HG03354 (cell line): ENCODE data around the gene CYP27A1.

ENCODE experiments used
- ATAC-seq: cut with Tn5 transposase; IDR thresholded peaks from one replicate; pipeline ENCODE4 v1.9.1; 2021; ENCODE audit warnings: mild to moderate bottlenecking; ENCODE audit not compliant: unreplicated experiment, poor library complexity, severe bottlenecking

Gene CYP27A1

DNA sequence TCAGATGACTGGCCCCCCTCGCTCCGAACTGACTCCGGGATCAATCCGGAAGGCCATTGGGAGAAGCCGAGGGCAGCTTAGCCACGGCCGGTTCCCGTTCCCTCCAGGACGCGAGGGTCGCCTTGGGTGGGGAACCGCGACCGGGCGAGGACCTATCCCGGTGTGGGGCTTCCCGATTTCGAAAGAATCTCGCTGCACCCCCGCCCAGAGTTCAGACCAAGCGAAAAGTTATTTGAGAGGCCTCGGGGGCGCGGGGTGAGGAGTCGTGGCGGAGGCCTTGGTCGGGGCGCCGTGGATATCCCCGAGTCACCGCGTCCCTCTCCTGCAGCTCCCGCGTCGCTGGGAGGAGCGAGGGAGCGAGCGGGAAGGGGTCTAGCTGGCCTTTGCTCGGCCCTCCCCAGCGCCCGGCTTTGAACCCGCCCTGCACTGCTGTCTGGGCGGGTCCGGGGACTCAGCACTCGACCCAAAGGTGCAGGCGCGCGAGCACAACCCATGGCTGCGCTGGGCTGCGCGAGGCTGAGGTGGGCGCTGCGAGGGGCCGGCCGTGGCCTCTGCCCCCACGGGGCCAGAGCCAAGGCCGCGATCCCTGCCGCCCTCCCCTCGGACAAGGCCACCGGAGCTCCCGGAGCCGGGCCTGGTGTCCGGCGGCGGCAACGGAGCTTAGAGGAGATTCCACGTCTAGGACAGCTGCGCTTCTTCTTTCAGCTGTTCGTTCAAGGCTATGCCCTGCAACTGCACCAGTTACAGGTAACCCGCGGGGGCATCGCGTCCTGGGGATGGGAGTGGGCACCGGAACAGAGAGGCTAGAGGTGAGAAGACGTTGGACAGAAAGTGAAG lies at the start of gene CYP27A1:
CYP27A1 (plus strand) TSS at position 457 of the 837 bp plus-strand sequence; CDS start at position 493, 36 bp downstream.
- ATAC-seq: no peak

DNA sequence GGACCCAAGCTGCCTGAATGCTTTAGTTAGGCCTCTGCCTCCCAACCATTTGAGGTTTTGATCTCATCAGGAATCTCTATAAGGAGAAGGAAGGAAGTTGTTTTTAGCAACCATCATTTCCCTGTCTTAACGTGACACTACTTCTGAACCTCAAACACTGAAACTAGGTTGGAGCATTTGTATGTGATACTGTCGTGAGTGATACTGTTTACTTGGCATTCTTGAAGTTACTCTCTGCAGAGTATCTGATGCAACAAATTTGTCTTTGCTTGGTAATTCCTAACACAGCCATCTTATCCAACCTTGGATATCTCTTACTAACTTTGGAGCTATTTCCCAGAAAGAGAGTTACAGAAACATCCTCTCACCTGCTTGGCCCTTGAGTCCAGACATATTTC lies 49.2 kb upstream of the CYP27A1 start:
- no peak for ATAC-seq

DNA sequence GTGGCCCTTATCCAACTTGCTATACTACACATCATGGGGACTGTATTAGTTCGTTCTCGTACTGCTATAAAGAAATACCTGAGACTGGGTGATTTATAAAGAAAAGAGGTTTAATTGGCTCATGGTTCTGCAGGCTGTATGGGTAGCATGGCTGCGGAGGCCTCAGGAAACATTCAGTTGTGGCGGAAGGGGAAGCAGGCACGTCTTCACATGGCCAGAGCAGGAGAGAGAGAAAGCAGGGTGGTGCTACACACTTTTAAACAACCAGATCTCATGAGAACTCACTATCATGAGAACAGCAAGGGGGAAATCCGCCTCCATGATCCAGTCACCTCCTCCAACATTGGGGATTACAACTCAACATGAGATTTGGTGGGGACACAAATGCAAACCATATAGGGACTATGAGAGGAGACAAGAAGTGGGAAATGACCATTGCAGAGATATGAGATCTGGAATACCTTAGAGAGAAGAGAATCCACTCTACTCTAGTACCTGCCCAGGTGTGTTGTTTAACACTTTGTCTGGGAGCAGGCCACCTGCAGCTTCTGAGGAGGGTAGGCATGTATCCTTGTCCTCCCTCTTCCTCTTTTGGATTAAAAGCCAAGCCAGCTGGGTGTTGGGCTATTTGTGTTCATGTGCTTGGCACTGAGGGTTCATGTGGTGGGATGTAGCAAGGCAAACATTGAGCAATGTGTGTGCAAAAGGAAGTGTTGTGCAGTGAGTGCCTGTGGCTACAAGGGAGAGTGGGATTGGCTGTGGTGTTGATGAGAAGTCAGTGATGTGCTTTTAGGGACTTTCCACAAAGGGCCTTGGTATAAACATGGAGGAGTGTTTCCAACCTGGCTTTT lies 48.6 kb upstream of the CYP27A1 start:
- no peak for ATAC-seq

DNA sequence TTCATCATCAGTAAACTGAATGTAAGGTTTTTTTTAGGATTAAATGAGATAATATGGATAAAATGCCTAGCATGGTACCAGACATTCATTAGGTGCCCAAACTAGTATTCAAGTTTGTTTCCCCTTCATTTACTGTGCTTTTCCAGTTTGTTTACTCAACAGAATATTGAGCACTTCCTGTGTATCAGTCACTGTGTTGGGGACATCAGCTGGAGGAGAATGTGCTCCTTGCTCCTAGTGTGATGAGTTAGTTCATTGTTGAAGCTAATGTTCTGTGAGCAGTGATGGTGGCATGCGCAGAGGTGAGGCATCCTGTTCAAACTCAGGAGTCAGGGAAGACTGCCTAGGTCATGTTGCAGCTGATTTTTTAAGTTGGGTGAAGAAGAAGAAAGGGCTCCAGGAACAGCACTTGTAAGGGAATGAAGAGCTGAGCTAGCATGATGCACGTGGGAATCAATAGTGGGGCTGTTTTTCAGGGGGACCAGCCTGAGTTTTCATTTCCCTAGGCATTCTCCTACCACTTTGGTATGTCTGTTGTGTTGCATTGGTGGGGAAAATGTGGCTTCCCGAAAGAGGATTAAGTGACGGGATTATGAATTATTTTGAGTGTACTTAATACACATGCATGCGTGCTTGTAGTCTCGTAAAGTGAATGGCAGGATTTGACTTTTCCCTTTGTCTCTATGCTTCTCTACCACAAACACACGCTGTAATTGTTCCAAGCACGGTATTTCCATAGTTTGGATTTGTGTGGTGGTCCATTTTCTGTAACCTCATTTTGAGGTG lies 47.6 kb upstream of the CYP27A1 start:
- no peak for ATAC-seq

DNA sequence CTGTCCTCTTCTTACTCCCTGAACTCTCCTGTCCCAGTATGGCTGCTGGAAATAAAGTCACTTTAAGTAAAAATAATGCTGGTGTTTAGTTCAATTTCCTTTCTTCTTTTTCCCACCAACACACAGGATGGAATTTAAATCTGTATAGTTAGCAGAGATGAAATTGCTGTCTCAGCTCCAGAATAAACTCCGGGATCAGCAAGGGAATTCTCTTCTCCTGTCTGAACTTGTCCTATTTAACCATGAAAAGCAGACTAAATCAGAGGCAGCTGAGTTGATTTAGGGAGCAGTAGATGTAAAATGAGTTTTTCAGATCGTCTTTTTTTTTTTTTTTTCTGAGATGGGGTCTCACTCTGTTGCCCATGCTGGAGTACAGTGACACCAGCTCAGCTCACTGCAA lies 45.4 kb upstream of the CYP27A1 start:
- no peak for ATAC-seq

DNA sequence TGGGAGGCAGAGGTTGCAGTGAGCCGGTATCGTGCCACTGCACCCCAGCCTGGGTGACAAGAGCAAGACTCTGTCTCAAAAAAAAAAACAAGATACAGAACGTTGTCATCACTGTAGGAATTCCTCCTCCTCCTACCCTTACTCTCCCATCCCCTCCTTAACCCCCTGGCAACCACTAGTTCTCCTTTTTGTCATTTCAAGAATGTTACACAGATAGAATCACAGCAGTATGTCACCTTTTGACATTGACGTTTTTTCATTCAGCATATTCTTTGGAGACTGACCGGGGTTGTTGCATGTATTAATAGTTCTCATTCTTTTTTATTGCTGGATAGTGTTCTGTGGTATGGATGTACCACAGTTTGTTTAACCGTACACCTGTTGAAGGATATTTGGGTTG lies 38.9 kb upstream of the CYP27A1 start:
- ATAC-seq: no peak

DNA sequence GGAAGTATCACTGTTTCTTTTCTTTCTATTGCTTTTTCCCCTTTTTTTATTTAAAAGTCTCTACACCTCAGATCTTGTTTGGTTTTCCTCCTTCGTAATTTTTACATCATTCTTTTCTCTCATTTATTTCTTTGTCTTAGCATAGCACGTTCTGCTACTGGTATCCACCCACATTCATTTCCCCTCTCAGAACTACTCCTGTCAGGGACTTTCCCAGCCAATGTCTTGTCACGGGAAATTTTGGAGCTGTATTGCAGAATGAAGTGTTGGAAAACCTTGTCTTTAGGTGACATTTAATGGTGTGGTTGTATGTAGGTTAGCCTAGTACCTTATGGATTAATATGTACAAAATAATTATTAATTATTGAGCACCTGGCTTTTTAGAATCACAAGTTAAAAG lies 37.3 kb upstream of the CYP27A1 start:
- no peak for ATAC-seq

DNA sequence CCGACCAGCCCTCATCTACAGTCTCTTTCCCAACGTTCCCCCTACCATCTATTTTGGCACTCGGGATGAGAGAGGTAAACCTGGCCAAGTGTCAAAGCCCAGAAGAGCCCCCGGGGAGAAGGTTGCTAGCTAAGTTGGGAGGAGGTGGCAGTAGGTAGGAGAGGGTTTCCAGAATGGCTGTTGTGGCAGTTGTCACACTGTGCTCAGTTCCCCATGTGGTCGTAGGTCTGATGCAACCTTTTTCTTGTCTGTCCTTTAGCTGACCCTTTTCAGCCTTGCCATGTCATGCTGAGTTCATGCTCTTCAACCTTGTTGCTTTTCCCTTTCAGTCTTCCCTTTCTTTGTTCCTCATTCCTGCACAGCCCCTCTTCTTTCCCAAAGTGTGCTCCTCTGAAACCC lies 36.8 kb upstream of the CYP27A1 start:
- no peak for ATAC-seq

DNA sequence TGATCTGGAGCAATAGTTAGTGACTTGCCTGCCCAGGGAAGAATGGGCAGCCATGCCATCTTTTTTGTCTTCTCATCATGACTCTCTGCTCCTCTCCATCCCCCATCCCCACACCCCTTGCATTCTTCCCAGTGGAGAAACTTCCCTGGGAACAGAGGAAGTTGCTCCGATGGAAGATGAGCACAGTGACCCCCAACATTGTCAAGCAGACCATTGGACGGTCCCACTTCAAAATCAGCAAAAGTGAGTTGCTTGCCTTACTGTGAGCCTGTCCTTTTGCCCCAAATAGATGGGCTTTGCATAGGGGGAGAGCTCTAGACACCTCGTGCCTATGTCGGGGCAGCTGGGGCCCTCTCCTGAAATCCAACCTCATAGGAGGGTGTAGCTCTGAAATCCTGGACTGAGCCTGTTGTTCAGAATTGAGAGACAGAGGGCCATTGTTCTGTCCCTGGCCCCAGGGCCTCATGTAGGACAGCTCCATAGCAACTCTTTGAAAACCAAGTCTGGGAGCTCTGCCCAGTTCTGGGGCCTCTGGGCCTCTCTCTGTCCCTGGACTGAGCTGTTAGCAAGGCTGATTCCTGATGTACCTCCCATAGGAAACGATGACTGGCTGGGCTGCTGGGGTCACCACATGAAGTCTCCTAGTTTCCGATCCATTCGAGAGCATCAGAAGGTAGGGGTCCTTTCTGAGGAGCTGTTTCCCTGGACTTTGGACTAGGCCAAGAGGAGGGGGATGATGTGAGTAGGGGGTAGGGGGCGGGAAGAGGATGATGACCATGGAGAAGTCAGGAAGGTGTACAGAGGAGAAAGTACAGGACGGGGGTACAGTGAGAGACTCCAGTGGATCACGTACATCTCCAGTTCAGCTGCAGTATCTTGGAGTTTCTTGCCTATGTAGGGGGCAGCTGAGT lies 36.1 kb upstream of the CYP27A1 start:
- ATAC-seq: no peak

DNA sequence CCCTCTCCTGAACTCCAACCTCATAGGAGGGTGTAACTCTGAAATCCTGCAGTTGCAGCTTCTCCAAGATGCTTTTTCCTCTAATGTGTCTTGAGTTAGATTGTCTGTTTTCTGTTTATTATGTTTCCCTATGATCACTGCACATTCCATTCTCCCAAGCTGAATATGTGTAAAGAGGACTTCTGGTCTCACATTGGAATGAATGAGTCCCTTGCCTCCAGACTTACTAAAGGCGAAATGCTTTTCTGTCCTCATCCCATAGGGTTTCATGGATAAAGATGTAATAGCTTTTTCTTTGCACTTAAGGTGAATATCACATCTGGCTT lies 35.5 kb upstream of the CYP27A1 start:
- ATAC-seq: no peak

DNA sequence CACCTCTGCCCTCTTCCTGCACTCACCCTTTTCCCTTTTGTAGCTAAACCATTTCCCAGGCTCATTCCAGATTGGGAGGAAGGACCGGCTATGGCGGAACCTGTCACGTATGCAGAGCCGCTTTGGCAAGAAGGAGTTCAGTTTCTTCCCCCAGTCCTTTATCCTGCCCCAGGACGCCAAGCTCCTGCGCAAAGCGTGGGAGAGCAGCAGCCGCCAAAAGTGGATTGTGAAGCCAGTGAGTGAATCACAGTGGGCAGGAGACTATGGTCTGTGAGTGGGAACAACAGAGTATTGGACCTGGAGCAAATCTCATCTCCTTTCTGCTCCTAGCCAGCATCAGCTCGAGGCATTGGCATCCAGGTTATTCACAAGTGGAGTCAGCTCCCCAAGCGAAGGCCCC lies 35.0 kb upstream of the CYP27A1 start:
- ATAC-seq: no peak

DNA sequence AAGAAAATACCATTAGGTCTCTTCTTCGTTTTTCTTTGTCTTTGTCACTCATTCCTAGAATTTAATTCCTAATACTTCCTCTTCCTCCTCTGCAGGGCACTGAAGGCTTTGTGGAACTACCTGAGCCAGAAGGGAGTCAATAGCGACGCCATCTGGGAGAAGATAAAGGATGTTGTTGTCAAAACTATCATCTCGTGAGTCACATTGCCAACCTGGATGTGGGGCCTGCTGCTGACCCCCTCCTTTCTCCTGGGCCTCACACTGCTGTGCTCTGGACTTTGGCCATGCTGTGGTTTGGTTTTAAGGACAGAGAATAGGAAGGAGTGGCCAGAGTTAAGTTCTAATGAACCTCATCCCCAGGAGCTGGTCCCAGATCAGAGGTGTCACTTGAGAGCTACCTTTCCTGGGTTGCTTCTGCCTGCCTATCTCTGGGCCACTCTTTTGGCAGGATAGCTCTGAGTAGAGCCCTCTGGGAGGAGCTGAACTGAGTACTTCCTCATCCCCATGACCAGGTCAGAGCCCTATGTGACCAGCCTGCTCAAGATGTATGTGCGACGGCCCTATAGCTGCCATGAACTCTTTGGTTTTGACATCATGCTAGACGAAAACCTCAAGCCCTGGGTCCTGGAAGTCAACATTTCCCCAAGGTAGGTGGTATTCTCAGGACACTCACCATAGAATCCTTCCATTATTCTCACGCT lies 33.1 kb upstream of the CYP27A1 start:
- no peak for ATAC-seq

DNA sequence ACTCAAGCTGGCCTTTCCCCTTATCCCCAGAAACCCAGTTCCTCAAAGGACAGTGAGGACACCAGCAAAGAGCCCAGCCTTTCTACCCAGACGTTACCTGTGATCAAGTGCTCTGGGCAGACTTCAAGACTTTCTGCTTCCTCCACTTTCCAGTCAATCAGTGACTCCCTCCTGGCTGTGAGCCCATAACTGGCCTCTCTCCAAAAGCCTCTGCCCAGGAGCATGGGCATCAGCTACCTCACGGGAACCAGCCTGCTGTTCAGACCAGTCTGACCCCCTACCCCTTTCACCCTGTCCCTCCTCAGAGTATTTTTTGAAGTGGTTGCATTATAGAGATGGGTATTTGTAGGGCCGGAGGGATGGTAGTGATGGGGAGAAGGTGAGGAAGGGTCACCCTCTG lies 27.7 kb upstream of the CYP27A1 start:
- ATAC-seq: no peak

DNA sequence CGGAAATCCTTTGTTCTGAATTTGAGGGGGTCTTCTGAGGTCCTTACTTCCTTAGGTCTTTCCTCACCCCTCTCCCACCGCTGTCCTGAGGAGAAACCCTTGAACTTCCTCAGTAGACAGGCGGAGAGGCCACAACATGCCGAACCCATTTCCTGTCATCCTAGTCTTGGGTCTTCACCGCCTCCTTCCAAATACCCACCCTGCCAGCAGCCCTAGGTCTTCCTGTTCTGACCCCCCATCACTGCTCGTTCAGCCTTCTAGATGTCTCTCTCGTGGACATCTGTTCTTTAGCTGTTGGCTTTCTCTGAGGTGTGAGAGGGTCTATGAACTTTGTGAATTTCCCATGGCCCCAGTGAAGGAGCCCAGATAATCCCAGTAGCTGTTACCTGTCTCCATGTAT lies 27.2 kb upstream of the CYP27A1 start:
- ATAC-seq: no peak

DNA sequence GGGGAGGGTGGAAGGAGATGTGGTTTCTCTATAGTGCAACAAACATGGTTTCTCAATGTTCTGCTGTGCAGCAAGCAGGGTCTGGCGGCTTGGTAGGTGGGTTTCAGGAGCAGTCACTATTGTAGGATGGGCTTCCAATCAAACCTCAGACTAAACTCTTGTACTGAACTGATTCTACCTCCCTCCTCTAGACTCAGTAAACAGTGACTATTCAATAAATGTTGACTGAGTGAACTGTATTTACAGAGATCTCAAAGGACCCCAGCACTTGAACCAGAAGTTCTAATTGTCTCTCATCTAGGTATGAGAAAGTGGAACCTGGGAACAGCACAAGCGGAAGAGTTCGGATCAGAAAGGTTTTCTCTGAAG lies 26.8 kb upstream of the CYP27A1 start:
- ATAC-seq: no peak

DNA sequence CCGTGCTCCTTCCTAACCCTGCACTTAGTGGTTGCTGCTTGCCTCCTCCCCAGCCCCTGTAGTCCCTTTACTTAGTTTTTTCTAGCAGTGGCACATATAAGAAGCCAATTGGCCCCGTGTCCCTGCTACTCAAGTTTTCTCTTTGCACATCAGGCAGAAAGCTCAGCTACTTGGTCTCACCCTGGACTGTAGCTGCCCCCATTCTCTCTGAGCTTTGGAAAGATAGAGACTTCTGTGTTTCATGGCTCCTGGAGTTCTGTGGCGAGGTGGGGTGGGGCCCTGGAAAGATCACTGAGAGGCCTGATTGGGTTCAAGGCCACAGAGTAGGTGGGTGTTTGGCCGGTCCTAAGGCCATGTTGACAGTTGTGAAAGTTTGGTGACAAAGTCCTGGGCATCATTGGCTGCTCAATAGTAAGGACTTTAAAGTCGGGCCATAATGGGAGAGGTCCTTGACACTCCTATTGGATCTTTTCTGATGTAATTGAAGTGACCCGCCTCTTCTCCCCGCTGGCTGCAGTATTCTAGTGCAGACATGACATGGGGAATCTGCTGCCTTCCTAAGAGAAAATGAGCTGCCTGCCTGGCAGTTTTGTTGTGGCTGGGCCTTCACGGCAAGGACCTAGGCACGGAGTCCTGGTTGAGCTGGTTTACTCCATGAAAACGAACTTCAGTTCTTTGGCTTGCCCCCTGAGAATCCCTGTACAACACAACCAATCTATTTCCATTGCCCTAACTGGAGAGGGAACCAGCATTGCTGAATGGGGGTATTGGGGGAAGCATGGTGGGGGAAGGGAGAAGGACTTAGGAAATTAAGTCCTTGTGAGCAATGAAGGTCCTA lies 26.2 kb upstream of the CYP27A1 start:
- ATAC-seq: no peak

DNA sequence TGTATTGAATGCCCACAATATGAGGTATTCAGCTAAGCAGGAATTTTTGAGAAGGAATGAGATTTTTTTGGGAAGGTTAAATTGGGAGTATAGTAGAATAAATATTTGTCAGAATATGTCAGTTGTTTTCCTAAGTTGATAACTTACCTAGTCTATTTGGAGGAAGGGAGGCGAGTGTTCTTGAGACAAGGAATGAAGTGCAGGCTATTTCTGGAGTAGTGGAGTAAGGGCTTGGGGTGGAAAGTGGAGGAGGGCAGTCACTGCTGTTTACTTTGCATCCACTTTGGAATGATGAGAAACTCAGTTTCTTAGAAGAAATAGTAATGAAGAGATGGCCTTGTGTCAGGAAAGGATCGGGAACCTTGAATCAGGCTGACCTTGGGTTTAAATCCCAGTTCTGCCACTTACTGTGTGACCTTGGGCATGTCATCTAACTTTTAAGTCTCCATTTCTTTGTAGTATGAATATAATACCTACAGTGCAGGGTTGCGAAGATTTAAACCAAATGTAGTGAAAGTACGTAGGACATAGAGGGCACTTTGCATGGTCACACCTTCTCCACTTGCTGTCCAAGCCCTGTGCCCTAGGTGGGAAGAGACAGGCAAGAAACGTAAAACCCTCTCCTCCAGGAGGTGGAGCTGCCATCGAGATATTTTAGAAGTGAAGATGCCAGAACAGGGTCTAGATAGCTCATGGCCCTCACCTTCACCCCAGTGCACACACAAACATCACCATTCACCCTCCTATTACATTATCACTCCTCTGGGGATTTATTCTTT lies 25.2 kb upstream of the CYP27A1 start:
- ATAC-seq: no peak
